OCI-M2 (cell line): Measurements from ENCODE around the gene DYRK1A.
"Not testable (repeated sequence)": the region's sequence is repeated elsewhere in the genome, so short reads cannot be mapped to it uniquely, and the experiment has no call there.

Experiments used
- DNase-seq: peaks from one replicate; lab custom pipeline; 2025; ENCODE audit not compliant: unreplicated experiment; lab: John Stamatoyannopoulos, UW

The DYRK1A gene

GRCh38 chr21:37546949-37547614 lies 180.5 kb downstream of the DYRK1A start:
- no peak for DNase-seq

- no peak for DNase-seq
Measured at GRCh38 chr21:37547615-37548200, 181.1 kb downstream of the DYRK1A start.

GRCh38 chr21:37548521-37548981 lies 182.0 kb downstream of the DYRK1A start:
- no peak for DNase-seq

GRCh38 chr21:37549730-37550129 lies 183.2 kb downstream of the DYRK1A start:
- DNase-seq, result not testable (repeated sequence)

GRCh38 chr21:37550157-37550556 lies 183.6 kb downstream of the DYRK1A start:
- no peak for DNase-seq

- DNase-seq, result no peak
Measured at GRCh38 chr21:37550618-37551330, 184.2 kb downstream of the DYRK1A start.

- DNase-seq, result no peak
Measured at GRCh38 chr21:37551331-37551992, 184.9 kb downstream of the DYRK1A start.

GRCh38 chr21:37551993-37552355 lies 185.4 kb downstream of the DYRK1A start:
- DNase-seq, result no peak

GRCh38 chr21:37552496-37553029 lies 186.0 kb downstream of the DYRK1A start:
- no peak for DNase-seq

- DNase-seq, result no peak
Measured at GRCh38 chr21:37553078-37553481, 186.5 kb downstream of the DYRK1A start.

GRCh38 chr21:37554661-37555379 lies 188.2 kb downstream of the DYRK1A start:
- no peak for DNase-seq

- no peak for DNase-seq
Measured at GRCh38 chr21:37555672-37556261, 189.2 kb downstream of the DYRK1A start.

- no peak for DNase-seq
Measured at GRCh38 chr21:37557261-37557950, 190.8 kb downstream of the DYRK1A start.

- peak; percentile 38 for DNase-seq
Measured at GRCh38 chr21:37558676-37559211, 192.2 kb downstream of the DYRK1A start.

GRCh38 chr21:37560385-37560784 lies 193.8 kb downstream of the DYRK1A start:
- no peak for DNase-seq

- no peak for DNase-seq
Measured at GRCh38 chr21:37561506-37561905, 194.9 kb downstream of the DYRK1A start.

- no peak for DNase-seq
Measured at GRCh38 chr21:37561941-37562919, 195.7 kb downstream of the DYRK1A start.

GRCh38 chr21:37562920-37563640 lies 196.5 kb downstream of the DYRK1A start:
- no peak for DNase-seq
